HCT116 (cell line): ENCODE data around the gene PPAT. TPM values are rescaled to one million over a fixed set of nuclear protein-coding genes. Genes with fewer than 3 reads are reported as not detected.

Source experiments
- ATAC-seq: fragments of 200-7000 bp; cut with Tn5 transposase; 2 replicates; pipeline ENCODE4 v1.9.1; 2020; ENCODE audit warnings: mild to moderate bottlenecking, moderate library complexity
- BruUV-seq: library from RNA; stranded (reverse); fragments of 400-500 nt; replicated peaks from 2 replicates; lab custom pipeline; 2021; lab: Mats Ljungman, UMichigan
- CTCF ChIA-PET: fragments of 300-600 bp; sonication (Branson Sonifier 250); formaldehyde crosslinking; loops from one replicate; lab custom pipeline; 2021; ENCODE audit warnings: antibody characterized with exemption; lab: Charles Lee
- POLR2A ChIA-PET: fragments of 300-600, 350-600 bp; sonication (Branson Sonifier 250); formaldehyde crosslinking; loops from one replicate; lab custom pipeline; 2021; ENCODE audit warnings: antibody characterized with exemption; lab: Charles Lee
- RAD21 ChIA-PET, 2 experiments: fragments of 300-600 bp; sonication (Branson Sonifier 250); formaldehyde crosslinking; loops; one replicate each; lab custom pipeline; 2023; ENCODE audit warnings: low total read pairs in 2 of 2; ENCODE audit not compliant: uncharacterized antibody in 2 of 2, unreplicated experiment in 2 of 2, low non-redundant PET in 1 of 2; lab: Charles Lee
- DNase-seq: peaks from one replicate; pipeline ENCODE4 v3.0.0-alpha.2; 2010; ENCODE audit warnings: low read depth, low spot score
- H2AFZ ChIP-seq: fragments of 200-600 bp; shearing (Covaris generic), sonication (generic); 2 replicates; pipeline ENCODE4 v1.6.1; 2017; ENCODE audit warnings: low read depth, mixed run types, mixed read lengths, antibody characterized with exemption, low read length; ENCODE audit not compliant: poor library complexity, severe bottlenecking
- H3K27ac ChIP-seq: 2 replicates; pipeline ENCODE4 v1.5.1; 2012; ENCODE audit warnings: low read depth, low read length
- H3K27me3 ChIP-seq: fragments of 200-600 bp; sonication (generic); 2 replicates; pipeline ENCODE4 v1.6.1; 2016; ENCODE audit warnings: mixed run types, low read length, mixed read lengths; ENCODE audit not compliant: insufficient read depth
- H3K36me3 ChIP-seq, 2 experiments: fragments of 200-500 bp in 1 of 2; fragments of 200-600 bp in 1 of 2; sonication (Bioruptor generic) in 1 of 2; sonication (generic) in 1 of 2; 2 replicates each; pipeline versions ENCODE4 v1.5.1 to v1.6.1; 2014 to 2016; ENCODE audit warnings: low read length in 2 of 2, inconsistent platforms in 1 of 2, mixed read lengths in 1 of 2, mixed run types in 1 of 2; ENCODE audit not compliant: insufficient read depth in 2 of 2, control insufficient read depth in 1 of 2
- H3K4me1 ChIP-seq, 2 experiments: fragments of 200-600 bp in 1 of 2; sonication (generic) in 1 of 2; 2 replicates each; pipeline versions ENCODE4 v1.5.1 to v1.6.1; 2012 to 2017; ENCODE audit warnings: low read length in 2 of 2, inconsistent platforms in 1 of 2, mild to moderate bottlenecking in 1 of 2, mixed read lengths in 1 of 2, mixed run types in 1 of 2, moderate library complexity in 1 of 2; ENCODE audit not compliant: insufficient read depth in 2 of 2, control insufficient read depth in 1 of 2
- H3K4me2 ChIP-seq: fragments of 200-600 bp; sonication (generic); 2 replicates; pipeline ENCODE4 v1.6.1; 2017; ENCODE audit warnings: mixed run types, low read length, mixed read lengths
- H3K4me3 ChIP-seq, 2 experiments: fragments of 200-600 bp in 1 of 2; sonication (generic) in 1 of 2; replicated peaks in 1 of 2; 2 replicates each; pipeline ENCODE4 v1.5.1; 2011 to 2016; ENCODE audit warnings: low read length in 2 of 2, control low read depth in 1 of 2, low read depth in 1 of 2, mild to moderate bottlenecking in 1 of 2, mixed read lengths in 1 of 2, mixed run types in 1 of 2
- H3K79me2 ChIP-seq: fragments of 200-600 bp; sonication (generic); 2 replicates; pipeline ENCODE4 v1.6.1; 2017; ENCODE audit warnings: mild to moderate bottlenecking, mixed run types, low read length, moderate library complexity, mixed read lengths; ENCODE audit not compliant: insufficient read depth
- H3K9ac ChIP-seq: fragments of 200-600 bp; sonication (generic); 2 replicates; pipeline ENCODE4 v1.6.1; 2016; ENCODE audit warnings: low read length, mixed read lengths
- H3K9me2 ChIP-seq: fragments of 200-600 bp; sonication (generic), shearing (Covaris generic); 2 replicates; pipeline ENCODE4 v1.6.1; 2017; ENCODE audit warnings: mixed run types, mild to moderate bottlenecking, moderate library complexity; ENCODE audit not compliant: insufficient read depth
- H3K9me3 ChIP-seq, 2 experiments: fragments of 200-500 bp in 1 of 2; fragments of 200-600 bp in 1 of 2; sonication (Bioruptor generic) in 1 of 2; sonication (generic) in 1 of 2; 2 replicates each; pipeline ENCODE4 v1.6.1; 2014 to 2017; ENCODE audit warnings: low read length in 2 of 2, mixed read lengths in 2 of 2, inconsistent platforms in 1 of 2, low read depth in 1 of 2, mild to moderate bottlenecking in 1 of 2, mixed run types in 1 of 2, moderate library complexity in 1 of 2; ENCODE audit not compliant: control insufficient read depth in 1 of 2, insufficient read depth in 1 of 2
- H4K20me1 ChIP-seq: fragments of 200-600 bp; sonication (generic), shearing (Covaris generic); 2 replicates; pipeline ENCODE4 v1.6.1; 2017; ENCODE audit warnings: mixed run types, mild to moderate bottlenecking, moderate library complexity; ENCODE audit not compliant: insufficient read depth
- CBX3 ChIP-seq: IDR thresholded peaks from 2 replicates; pipeline ENCODE4 v1.6.1; 2012; ENCODE audit warnings: low read depth
- CEBPB ChIP-seq: IDR thresholded peaks from 2 replicates; pipeline ENCODE4 v1.6.1; 2012; ENCODE audit warnings: low read depth
- EGR1 ChIP-seq: IDR thresholded peaks from 2 replicates; pipeline ENCODE4 v1.6.1; 2012; ENCODE audit warnings: low read depth
- ELF1 ChIP-seq: IDR thresholded peaks from 2 replicates; pipeline ENCODE4 v1.6.1; 2012; ENCODE audit warnings: low read depth, borderline replicate concordance
- FOSL1 ChIP-seq: IDR thresholded peaks from 2 replicates; pipeline ENCODE4 v1.6.1; 2012; ENCODE audit warnings: low read depth
- JUND ChIP-seq: IDR thresholded peaks from 2 replicates; pipeline ENCODE4 v1.6.1; 2012
- POLR2AphosphoS5 ChIP-seq: IDR thresholded peaks from 2 replicates; pipeline ENCODE4 v1.6.1; 2011; ENCODE audit warnings: mild to moderate bottlenecking, low read depth, low read length, moderate library complexity
- RAD21 ChIP-seq: IDR thresholded peaks from 2 replicates; pipeline ENCODE4 v1.6.1; 2012; ENCODE audit warnings: low read depth, mild to moderate bottlenecking
- SP1 ChIP-seq: IDR thresholded peaks from 2 replicates; pipeline ENCODE4 v1.6.1; 2012; ENCODE audit warnings: low read depth
- SRF ChIP-seq: IDR thresholded peaks from 2 replicates; pipeline ENCODE4 v1.6.1; 2012; ENCODE audit warnings: low read depth
- YY1 ChIP-seq: IDR thresholded peaks from 2 replicates; pipeline ENCODE4 v1.6.1; 2011; ENCODE audit warnings: low read length, low read depth, moderate library complexity, mild to moderate bottlenecking; ENCODE audit not compliant: insufficient replicate concordance; ENCODE audit errors: extremely low read depth
- intact Hi-C: fragments of 100-400 bp; cut with micrococcal nuclease; formaldehyde crosslinking; loops from 2 replicates; pipeline ENCODE4 v1.10.0; 2022
- total RNA-seq: library from RNA; stranded (reverse); gene quantifications from one replicate; pipeline ENCODE4 v1.2.1, GENCODE V29; 2021; ENCODE audit not compliant: unreplicated experiment
- TF ChIP-seq, protein P1 (sequence below): IDR thresholded peaks from 2 replicates; pipeline ENCODE4 v1.6.1; 2011; ENCODE audit warnings: mild to moderate bottlenecking, low read length, moderate library complexity; ENCODE audit not compliant: insufficient replicate concordance; ENCODE audit errors: extremely low read depth
- TF ChIP-seq, protein P2 (sequence below), 3 experiments: fragments of 200-600 bp in 1 of 3; sonication (generic) in 1 of 3; IDR thresholded peaks in 2 of 3; conservative IDR thresholded peaks in 1 of 3; 2 replicates each; pipeline ENCODE4 v1.5.1; 2012 to 2017; ENCODE audit warnings: low read depth in 2 of 3, low read length in 2 of 3, antibody characterized with exemption in 1 of 3, borderline replicate concordance in 1 of 3, control low read depth in 1 of 3, mild to moderate bottlenecking in 1 of 3, mixed read lengths in 1 of 3, mixed run types in 1 of 3, moderate library complexity in 1 of 3; ENCODE audit not compliant: insufficient read depth in 1 of 3
- TF ChIP-seq, protein P3 (sequence below): IDR thresholded peaks from 2 replicates; pipeline ENCODE4 v1.6.1; 2012

PPAT gene
- total RNA-seq, 1 experiment from 2014 or later: 78.6 TPM

DNA sequence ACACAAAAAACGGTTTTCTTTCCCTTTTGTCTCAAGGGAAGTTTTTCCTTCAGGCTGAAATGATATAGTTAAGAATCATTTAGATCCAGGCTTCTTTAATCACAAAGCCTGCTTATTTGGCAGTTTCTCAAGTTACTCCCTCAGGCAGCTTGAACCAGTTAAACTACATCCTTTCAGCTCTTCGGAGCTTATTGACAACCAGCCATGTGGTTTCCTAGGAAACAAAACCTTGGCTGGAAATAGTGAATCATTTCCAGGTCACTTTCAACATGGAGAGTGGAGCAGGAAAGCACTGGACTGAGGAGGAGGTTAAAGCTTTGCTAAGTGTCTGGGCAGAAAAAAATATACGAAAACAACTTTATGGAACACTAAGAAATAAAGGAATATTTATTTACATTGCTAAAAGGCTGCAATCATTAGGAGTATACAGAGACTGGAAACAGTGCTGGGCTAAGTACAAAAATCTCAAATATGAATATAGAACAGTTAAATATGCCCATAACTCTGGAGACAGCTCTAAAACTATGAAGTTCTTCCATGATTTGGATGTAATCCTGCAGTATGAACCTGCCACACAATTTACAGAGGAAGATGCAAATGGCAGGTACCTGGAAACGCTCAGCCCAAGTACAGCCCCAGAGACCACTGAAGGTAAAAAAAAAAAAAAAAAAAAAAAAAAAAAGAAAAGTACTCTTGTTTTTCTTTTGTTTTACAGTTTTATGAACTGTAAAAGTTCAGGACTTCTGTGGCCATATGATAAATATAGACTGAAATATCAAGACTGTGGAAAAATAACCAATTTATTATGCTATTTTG, 25.0 kb downstream of the PPAT start:
- H3K36me3 ChIP-seq: peaks cover 12 to 16% of the 10 kb centered on the region in 2 experiments; a peak in 3 of 4 replicates
- H3K4me1 ChIP-seq: peaks cover 16 to 32% of the 10 kb centered on the region in 2 experiments
- H3K27me3 ChIP-seq: no peaks in the 10 kb centered on the region
- CTCF ChIA-PET: interaction anchor here (0.9 to 1.0 kb wide), 2 partner anchors 134 to 426 kb away, joined by 3 read pairs; no protein-coding TSS in a partner anchor
- no peaks in the 10 kb centered on the region for H3K9me3 ChIP-seq
- DNase-seq (peak; percentile 89), ATAC-seq (peak; percentile 78)
- BruUV-seq: no TSS peak
- intact Hi-C loops: no loop called here
- H3K79me2 ChIP-seq: peaks cover 99% of the 10 kb centered on the region
- H3K4me3 ChIP-seq: no peak overlapping the region
- TF ChIP-seq SRF (peak; percentile 31; the same call in 1 of the 2 replicates), CEBPB (0 out of 2 replicates have a peak, but pooled peaks have one; percentile 10), CBX3 (peak; percentile 42; the same call in 1 of the 2 replicates), EGR1 (0 out of 2 replicates have a peak, but pooled peaks have one; percentile 31), POLR2AphosphoS5 (peak; percentile 53; the same call in 1 of the 2 replicates), RAD21 (peak; percentile 4; the same call in 1 of the 2 replicates), JUND (peak; percentile 80), YY1 (peak; percentile 53), SP1 (peak; percentile 59; the same call in 1 of the 2 replicates), FOSL1 (peak; percentile 86), ELF1 (no peak)
- TF ChIP-seq, protein P1, sequence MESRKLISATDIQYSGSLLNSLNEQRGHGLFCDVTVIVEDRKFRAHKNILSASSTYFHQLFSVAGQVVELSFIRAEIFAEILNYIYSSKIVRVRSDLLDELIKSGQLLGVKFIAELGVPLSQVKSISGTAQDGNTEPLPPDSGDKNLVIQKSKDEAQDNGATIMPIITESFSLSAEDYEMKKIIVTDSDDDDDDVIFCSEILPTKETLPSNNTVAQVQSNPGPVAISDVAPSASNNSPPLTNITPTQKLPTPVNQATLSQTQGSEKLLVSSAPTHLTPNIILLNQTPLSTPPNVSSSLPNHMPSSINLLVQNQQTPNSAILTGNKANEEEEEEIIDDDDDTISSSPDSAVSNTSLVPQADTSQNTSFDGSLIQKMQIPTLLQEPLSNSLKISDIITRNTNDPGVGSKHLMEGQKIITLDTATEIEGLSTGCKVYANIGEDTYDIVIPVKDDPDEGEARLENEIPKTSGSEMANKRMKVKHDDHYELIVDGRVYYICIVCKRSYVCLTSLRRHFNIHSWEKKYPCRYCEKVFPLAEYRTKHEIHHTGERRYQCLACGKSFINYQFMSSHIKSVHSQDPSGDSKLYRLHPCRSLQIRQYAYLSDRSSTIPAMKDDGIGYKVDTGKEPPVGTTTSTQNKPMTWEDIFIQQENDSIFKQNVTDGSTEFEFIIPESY: no peak
- TF ChIP-seq, protein P2, sequence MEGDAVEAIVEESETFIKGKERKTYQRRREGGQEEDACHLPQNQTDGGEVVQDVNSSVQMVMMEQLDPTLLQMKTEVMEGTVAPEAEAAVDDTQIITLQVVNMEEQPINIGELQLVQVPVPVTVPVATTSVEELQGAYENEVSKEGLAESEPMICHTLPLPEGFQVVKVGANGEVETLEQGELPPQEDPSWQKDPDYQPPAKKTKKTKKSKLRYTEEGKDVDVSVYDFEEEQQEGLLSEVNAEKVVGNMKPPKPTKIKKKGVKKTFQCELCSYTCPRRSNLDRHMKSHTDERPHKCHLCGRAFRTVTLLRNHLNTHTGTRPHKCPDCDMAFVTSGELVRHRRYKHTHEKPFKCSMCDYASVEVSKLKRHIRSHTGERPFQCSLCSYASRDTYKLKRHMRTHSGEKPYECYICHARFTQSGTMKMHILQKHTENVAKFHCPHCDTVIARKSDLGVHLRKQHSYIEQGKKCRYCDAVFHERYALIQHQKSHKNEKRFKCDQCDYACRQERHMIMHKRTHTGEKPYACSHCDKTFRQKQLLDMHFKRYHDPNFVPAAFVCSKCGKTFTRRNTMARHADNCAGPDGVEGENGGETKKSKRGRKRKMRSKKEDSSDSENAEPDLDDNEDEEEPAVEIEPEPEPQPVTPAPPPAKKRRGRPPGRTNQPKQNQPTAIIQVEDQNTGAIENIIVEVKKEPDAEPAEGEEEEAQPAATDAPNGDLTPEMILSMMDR (IDR thresholded peaks at IDR 0.05 in 2 of 3, conservative IDR thresholded peaks at IDR 0.05 in 1 of 3; ENCODE audit: borderline replicate concordance in 1 of 3, insufficient read depth in 1 of 3, low read depth in 2 of 3, low read length in 2 of 3): no peak
- TF ChIP-seq, protein P3, sequence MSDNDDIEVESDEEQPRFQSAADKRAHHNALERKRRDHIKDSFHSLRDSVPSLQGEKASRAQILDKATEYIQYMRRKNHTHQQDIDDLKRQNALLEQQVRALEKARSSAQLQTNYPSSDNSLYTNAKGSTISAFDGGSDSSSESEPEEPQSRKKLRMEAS: 0 out of 2 replicates have a peak, but pooled peaks have one; percentile 27
- H2AFZ ChIP-seq: no peak overlapping the region
- peaks cover 45% of the 10 kb centered on the region; the same call in 1 of the 2 replicates for H4K20me1 ChIP-seq
- POLR2A ChIA-PET: interaction anchor here (1.5 to 3.3 kb wide), 2 partner anchors 14 to 23 kb away, joined by 3 to 13 read pairs; partner anchors contain the start of gene AASDH
- RAD21 ChIA-PET: no interaction called here
- H3K9me2 ChIP-seq: no peaks in the 10 kb centered on the region
- H3K27ac ChIP-seq: peak overlapping the region; percentile 36; the same call in 1 of the 2 replicates
- H3K4me2 ChIP-seq: peak overlapping the region; percentile 56
- peak overlapping the region; percentile 35 for H3K9ac ChIP-seq
